MM.1S (cell line): ENCODE data around the gene PACS2.

ENCODE experiments used
- CTCF ChIP-seq: fragments of 300-600 bp; sonication (generic); IDR thresholded peaks from 2 replicates; pipeline ENCODE4 v1.5.1; 2016; ENCODE audit warnings: antibody characterized with exemption, low read length, mixed read lengths
- EZH2 ChIP-seq: fragments of 300-600 bp; sonication (generic); optimal IDR thresholded peaks from 2 replicates; pipeline ENCODE3; 2017; ENCODE audit warnings: low read depth, mild to moderate bottlenecking, antibody characterized with exemption, low read length, mixed read lengths
- EZH2phosphoT487 ChIP-seq: fragments of 300-600 bp; sonication (generic); IDR thresholded peaks from 2 replicates; pipeline ENCODE4 v1.6.1; 2018; ENCODE audit warnings: antibody characterized with exemption, low read length

- TF ChIP-seq EZH2phosphoT487 = no peak
- TF ChIP-seq CTCF = no peak
- TF ChIP-seq EZH2 = no peak
These were observed 77.9 kb downstream of the PACS2 start for GRCh38 chr14:105392131-105393090.
